GM23338 (cell line): ENCODE results near the gene HIVEP3. TPM values are rescaled to one million over a fixed set of nuclear protein-coding genes. Genes with fewer than 3 reads are reported as not detected.

Source experiments
- NANOG ChIP-seq: IDR thresholded peaks from 2 replicates; pipeline ENCODE4 v1.6.1; 2016; ENCODE audit warnings: antibody characterized with exemption, borderline replicate concordance
- ZNF114 ChIP-seq: fragments of 250-450 bp; sonication (Bioruptor Pico); IDR thresholded peaks from 2 replicates; pipeline ENCODE4 v1.5.0; 2020; ENCODE audit warnings: mild to moderate bottlenecking, moderate library complexity
- ZNF331 ChIP-seq: fragments of 250-450 bp; sonication (Bioruptor Pico); IDR thresholded peaks from 2 replicates; pipeline ENCODE4 v1.5.0; 2020; ENCODE audit warnings: low read depth, mild to moderate bottlenecking, moderate library complexity
- polyA plus RNA-seq: library from polyadenylated mRNA; unstranded; fragments of >200 nt; fragmentation: Nextera tagmentation; extraction: Ambion mirVana; gene quantifications from 2 replicates; pipeline ENCODE4 v1.2.1, GENCODE V29; 2016
- total RNA-seq: library from RNA; depleted of rRNA; stranded (reverse); fragments of >200 nt; shearing (Covaris generic); gene quantifications from 2 replicates; pipeline ENCODE4 v1.2.3, GENCODE V29; 2014
- TF ChIP-seq, protein P1 (sequence below): fragments of 250-450 bp; sonication (Bioruptor Pico); IDR thresholded peaks from 2 replicates; pipeline ENCODE4 v1.5.0; 2020; ENCODE audit warnings: mild to moderate bottlenecking, moderate library complexity
- TF ChIP-seq, protein P2 (sequence below): IDR thresholded peaks from one replicate; pipeline ENCODE4 v1.6.1; 2018; ENCODE audit warnings: antibody characterized with exemption; ENCODE audit not compliant: unreplicated experiment
- TF ChIP-seq, protein P3 (sequence below), 2 experiments: fragments of 200-600 bp in 1 of 2; sonication (generic) in 1 of 2; conservative IDR thresholded peaks; 2 replicates each; pipeline versions ENCODE4 v1.5.1 to v1.6.1; 2016 to 2017; ENCODE audit warnings: antibody characterized with exemption in 2 of 2, low read depth in 2 of 2, mild to moderate bottlenecking in 2 of 2, moderate library complexity in 1 of 2

The HIVEP3 gene
- total and polyA plus RNA-seq, 2 experiments from 2014 or later = 0.14 to 0.24 TPM

DNA sequence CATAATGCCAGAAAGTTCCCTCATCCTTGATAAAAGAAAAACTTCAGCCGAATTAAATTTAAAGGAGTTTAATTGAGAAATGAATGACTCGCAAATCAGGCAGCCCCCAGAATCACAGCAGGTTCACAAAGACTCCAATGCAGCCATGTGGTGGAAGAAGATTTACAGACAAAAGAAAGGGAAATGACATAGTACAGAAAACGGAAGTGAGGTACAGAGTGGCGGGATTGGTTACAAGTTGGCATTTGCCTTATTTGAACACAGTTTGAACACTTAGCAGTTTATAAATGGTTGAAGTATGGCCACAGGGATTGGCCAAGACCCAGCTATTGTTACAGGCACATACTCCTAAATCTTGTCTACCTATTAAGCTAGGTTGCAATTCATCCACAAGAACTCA lies 46.6 kb downstream of the HIVEP3 start (continued):
- TF ChIP-seq, protein P1, sequence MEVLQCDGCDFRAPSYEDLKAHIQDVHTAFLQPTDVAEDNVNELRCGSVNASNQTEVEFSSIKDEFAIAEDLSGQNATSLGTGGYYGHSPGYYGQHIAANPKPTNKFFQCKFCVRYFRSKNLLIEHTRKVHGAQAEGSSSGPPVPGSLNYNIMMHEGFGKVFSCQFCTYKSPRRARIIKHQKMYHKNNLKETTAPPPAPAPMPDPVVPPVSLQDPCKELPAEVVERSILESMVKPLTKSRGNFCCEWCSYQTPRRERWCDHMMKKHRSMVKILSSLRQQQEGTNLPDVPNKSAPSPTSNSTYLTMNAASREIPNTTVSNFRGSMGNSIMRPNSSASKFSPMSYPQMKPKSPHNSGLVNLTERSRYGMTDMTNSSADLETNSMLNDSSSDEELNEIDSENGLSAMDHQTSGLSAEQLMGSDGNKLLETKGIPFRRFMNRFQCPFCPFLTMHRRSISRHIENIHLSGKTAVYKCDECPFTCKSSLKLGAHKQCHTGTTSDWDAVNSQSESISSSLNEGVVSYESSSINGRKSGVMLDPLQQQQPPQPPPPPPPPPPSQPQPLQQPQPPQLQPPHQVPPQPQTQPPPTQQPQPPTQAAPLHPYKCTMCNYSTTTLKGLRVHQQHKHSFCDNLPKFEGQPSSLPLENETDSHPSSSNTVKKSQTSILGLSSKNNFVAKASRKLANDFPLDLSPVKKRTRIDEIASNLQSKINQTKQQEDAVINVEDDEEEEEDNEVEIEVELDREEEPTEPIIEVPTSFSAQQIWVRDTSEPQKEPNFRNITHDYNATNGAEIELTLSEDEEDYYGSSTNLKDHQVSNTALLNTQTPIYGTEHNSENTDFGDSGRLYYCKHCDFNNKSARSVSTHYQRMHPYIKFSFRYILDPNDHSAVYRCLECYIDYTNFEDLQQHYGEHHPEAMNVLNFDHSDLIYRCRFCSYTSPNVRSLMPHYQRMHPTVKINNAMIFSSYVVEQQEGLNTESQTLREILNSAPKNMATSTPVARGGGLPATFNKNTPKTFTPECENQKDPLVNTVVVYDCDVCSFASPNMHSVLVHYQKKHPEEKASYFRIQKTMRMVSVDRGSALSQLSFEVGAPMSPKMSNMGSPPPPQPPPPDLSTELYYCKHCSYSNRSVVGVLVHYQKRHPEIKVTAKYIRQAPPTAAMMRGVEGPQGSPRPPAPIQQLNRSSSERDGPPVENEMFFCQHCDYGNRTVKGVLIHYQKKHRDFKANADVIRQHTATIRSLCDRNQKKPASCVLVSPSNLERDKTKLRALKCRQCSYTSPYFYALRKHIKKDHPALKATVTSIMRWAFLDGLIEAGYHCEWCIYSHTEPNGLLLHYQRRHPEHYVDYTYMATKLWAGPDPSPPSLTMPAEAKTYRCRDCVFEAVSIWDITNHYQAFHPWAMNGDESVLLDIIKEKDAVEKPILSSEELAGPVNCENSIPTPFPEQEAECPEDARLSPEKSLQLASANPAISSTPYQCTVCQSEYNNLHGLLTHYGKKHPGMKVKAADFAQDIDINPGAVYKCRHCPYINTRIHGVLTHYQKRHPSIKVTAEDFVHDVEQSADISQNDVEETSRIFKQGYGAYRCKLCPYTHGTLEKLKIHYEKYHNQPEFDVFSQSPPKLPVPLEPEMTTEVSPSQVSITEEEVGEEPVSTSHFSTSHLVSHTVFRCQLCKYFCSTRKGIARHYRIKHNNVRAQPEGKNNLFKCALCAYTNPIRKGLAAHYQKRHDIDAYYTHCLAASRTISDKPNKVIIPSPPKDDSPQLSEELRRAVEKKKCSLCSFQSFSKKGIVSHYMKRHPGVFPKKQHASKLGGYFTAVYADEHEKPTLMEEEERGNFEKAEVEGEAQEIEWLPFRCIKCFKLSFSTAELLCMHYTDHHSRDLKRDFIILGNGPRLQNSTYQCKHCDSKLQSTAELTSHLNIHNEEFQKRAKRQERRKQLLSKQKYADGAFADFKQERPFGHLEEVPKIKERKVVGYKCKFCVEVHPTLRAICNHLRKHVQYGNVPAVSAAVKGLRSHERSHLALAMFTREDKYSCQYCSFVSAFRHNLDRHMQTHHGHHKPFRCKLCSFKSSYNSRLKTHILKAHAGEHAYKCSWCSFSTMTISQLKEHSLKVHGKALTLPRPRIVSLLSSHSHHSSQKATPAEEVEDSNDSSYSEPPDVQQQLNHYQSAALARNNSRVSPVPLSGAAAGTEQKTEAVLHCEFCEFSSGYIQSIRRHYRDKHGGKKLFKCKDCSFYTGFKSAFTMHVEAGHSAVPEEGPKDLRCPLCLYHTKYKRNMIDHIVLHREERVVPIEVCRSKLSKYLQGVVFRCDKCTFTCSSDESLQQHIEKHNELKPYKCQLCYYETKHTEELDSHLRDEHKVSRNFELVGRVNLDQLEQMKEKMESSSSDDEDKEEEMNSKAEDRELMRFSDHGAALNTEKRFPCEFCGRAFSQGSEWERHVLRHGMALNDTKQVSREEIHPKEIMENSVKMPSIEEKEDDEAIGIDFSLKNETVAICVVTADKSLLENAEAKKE (CRISPR knock-in tag) = no peak
- TF ChIP-seq, protein P2, sequence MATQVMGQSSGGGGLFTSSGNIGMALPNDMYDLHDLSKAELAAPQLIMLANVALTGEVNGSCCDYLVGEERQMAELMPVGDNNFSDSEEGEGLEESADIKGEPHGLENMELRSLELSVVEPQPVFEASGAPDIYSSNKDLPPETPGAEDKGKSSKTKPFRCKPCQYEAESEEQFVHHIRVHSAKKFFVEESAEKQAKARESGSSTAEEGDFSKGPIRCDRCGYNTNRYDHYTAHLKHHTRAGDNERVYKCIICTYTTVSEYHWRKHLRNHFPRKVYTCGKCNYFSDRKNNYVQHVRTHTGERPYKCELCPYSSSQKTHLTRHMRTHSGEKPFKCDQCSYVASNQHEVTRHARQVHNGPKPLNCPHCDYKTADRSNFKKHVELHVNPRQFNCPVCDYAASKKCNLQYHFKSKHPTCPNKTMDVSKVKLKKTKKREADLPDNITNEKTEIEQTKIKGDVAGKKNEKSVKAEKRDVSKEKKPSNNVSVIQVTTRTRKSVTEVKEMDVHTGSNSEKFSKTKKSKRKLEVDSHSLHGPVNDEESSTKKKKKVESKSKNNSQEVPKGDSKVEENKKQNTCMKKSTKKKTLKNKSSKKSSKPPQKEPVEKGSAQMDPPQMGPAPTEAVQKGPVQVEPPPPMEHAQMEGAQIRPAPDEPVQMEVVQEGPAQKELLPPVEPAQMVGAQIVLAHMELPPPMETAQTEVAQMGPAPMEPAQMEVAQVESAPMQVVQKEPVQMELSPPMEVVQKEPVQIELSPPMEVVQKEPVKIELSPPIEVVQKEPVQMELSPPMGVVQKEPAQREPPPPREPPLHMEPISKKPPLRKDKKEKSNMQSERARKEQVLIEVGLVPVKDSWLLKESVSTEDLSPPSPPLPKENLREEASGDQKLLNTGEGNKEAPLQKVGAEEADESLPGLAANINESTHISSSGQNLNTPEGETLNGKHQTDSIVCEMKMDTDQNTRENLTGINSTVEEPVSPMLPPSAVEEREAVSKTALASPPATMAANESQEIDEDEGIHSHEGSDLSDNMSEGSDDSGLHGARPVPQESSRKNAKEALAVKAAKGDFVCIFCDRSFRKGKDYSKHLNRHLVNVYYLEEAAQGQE = no peak
- no peak for TF ChIP-seq ZNF114
- TF ChIP-seq ZNF331 (CRISPR knock-in tag) = no peak
- TF ChIP-seq, protein P3, sequence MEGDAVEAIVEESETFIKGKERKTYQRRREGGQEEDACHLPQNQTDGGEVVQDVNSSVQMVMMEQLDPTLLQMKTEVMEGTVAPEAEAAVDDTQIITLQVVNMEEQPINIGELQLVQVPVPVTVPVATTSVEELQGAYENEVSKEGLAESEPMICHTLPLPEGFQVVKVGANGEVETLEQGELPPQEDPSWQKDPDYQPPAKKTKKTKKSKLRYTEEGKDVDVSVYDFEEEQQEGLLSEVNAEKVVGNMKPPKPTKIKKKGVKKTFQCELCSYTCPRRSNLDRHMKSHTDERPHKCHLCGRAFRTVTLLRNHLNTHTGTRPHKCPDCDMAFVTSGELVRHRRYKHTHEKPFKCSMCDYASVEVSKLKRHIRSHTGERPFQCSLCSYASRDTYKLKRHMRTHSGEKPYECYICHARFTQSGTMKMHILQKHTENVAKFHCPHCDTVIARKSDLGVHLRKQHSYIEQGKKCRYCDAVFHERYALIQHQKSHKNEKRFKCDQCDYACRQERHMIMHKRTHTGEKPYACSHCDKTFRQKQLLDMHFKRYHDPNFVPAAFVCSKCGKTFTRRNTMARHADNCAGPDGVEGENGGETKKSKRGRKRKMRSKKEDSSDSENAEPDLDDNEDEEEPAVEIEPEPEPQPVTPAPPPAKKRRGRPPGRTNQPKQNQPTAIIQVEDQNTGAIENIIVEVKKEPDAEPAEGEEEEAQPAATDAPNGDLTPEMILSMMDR (conservative IDR thresholded peaks at IDR 0.05; ENCODE audit: low read depth in 2 of 2) = no peak
- no peak for TF ChIP-seq NANOG
